ENCODE data around the gene MAST1. TPM values are rescaled to one million over a fixed set of nuclear protein-coding genes. Genes with fewer than 3 reads are reported as not detected.
A peak's percentile ranks its signal among the peaks of the same experiment; 100 is the strongest.

The MAST1 gene
- total and polyA plus RNA-seq, 7 donors = 0.09 to 0.13 (median 0.10) TPM; not detected in 4

- intact Hi-C loops (cut with DNase I) = no loop called here
- DNase-seq (no peak), ATAC-seq (no peak)
- Histone ChIP-seq H3K36me3 (ENCODE audit: insufficient read depth in 1 of 2, low read depth in 1 of 2) (no peaks in the 10 kb centered on the region), H3K27me3 (ENCODE audit: insufficient read depth in 3 of 3, low read length in 2 of 3) (peaks cover 0 to 11% (median 6%) of the 10 kb centered on the region in 3 donors), H3K4me1 (peaks cover 4% of the 10 kb centered on the region), H3K9me3 (no peaks in the 10 kb centered on the region), H3K27ac (no peak overlapping the region), H3K4me3 (no peak overlapping the region)
- WGBS, 3 donors = 80 to 82% (median 81%) methylated on average over 19 of the region's 19 CpGs
- no peak for TF ChIP-seq CTCF (IDR thresholded peaks at IDR 0.05)
Measured at GRCh38 chr19:12865746-12866415, 27.6 kb downstream of the MAST1 start.

- TF ChIP-seq CTCF (IDR thresholded peaks at IDR 0.05) = no peak
- 86 to 89% (median 86%) methylated on average over 27 to 29 of the region's 29 CpGs for WGBS, 3 donors
Measured at GRCh38 chr19:12866416-12867119, 28.3 kb downstream of the MAST1 start.

GRCh38 chr19:12867120-12868099 lies 29.1 kb downstream of the MAST1 start:
- WGBS, 3 donors = 9 to 12% (median 12%) methylated on average over 42 to 51 of the region's 51 CpGs
- H3K9me3 ChIP-seq = no peaks in the 10 kb centered on the region
- intact Hi-C loops (cut with DNase I) = no loop called here
- H3K4me1 ChIP-seq = peaks cover 4% of the 10 kb centered on the region
- peaks cover 0 to 11% (median 6%) of the 10 kb centered on the region in 3 donors for H3K27me3 ChIP-seq (ENCODE audit: insufficient read depth in 3 of 3, low read length in 2 of 3)
- H3K36me3 ChIP-seq (ENCODE audit: insufficient read depth in 1 of 2, low read depth in 1 of 2) = no peaks in the 10 kb centered on the region
- ATAC-seq = peak in 3 of 4 donors; percentile 39 to 57 (median 48)
- no peak for TF ChIP-seq CTCF (IDR thresholded peaks at IDR 0.05)
- DNase-seq = peak; percentile 43 to 66
- peak overlapping the region; percentile 46 for H3K4me3 ChIP-seq
- no peak overlapping the region for H3K27ac ChIP-seq

More at GRCh38 chr19:12866416-12867119, 28.3 kb downstream of the MAST1 start:
- intact Hi-C loops (cut with DNase I) = no loop called here
- Histone ChIP-seq H3K27ac (no peak overlapping the region), H3K27me3 (ENCODE audit: insufficient read depth in 3 of 3, low read length in 2 of 3) (peaks cover 0 to 11% (median 6%) of the 10 kb centered on the region in 3 donors), H3K4me1 (peaks cover 4% of the 10 kb centered on the region), H3K4me3 (no peak overlapping the region), H3K9me3 (no peaks in the 10 kb centered on the region), H3K36me3 (ENCODE audit: insufficient read depth in 1 of 2, low read depth in 1 of 2) (no peaks in the 10 kb centered on the region)
- DNase-seq = no peak
- ATAC-seq = no peak

GRCh38 chr19:12868540-12869112 lies 30.3 kb downstream of the MAST1 start:
- no peak for TF ChIP-seq CTCF (IDR thresholded peaks at IDR 0.05)
- Histone ChIP-seq H3K4me3 (no peak overlapping the region), H3K9me3 (no peaks in the 10 kb centered on the region), H3K4me1 (peaks cover 4% of the 10 kb centered on the region), H3K36me3 (ENCODE audit: insufficient read depth in 1 of 2, low read depth in 1 of 2) (no peaks in the 10 kb centered on the region), H3K27ac (no peak overlapping the region), H3K27me3 (ENCODE audit: insufficient read depth in 3 of 3, low read length in 2 of 3) (peaks cover 0 to 11% (median 6%) of the 10 kb centered on the region in 3 donors)
- intact Hi-C loops (cut with DNase I) = no loop called here
- no peak for ATAC-seq
- DNase-seq = no peak
- 91 to 96% (median 93%) methylated on average over 9 to 10 of the region's 10 CpGs for WGBS, 3 donors
